ENCODE results near the gene PTPRN2. TPM values are rescaled to one million over a fixed set of nuclear protein-coding genes. Genes with fewer than 3 reads are reported as not detected.

PTPRN2 gene
- total and polyA plus RNA-seq, 2 donors (not counting 1 experiment from before 2014, with no cell fraction given), result 0.54 to 1.2 TPM

DNA sequence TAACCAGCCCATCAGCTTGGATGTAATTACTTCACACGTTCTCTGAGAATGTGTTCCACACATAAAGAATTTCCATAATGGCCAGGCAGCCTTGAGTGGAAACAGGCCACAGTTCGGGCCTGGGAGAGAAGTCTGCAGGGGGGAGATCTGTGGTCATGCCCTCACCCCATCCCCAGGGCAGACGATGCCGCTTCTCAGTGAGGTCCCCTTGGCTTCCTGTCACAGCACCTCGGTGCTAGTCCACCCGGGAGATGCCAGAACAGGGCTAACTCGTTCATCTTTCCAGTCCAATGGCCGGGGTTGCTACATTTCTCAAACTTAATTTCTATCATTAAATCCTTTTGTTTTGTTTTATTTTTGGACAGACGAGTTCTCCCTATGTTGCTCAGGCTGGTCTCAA lies 624.1 kb downstream of the PTPRN2 start:
- DNase-seq (ENCODE audit: low read depth in 2 of 2), result no peak
- no peaks in the 10 kb centered on the region for H3K27me3 ChIP-seq (ENCODE audit: control insufficient read depth, insufficient read depth, low read length)
- H3K9me3 ChIP-seq (ENCODE audit: control insufficient read depth, insufficient read depth, low read depth, low read length), result no peaks in the 10 kb centered on the region
- H3K79me2 ChIP-seq (ENCODE audit: control insufficient read depth, insufficient read depth, low read length), result no peaks in the 10 kb centered on the region
- H3K4me1 ChIP-seq (ENCODE audit: control insufficient read depth, extremely low read depth, insufficient read depth, low read length), result no peaks in the 10 kb centered on the region
- no peaks in the 10 kb centered on the region for H3K36me3 ChIP-seq (ENCODE audit: control insufficient read depth, insufficient read depth, low read length)
- H3K9ac ChIP-seq (ENCODE audit: insufficient read depth, low read length), result no peak overlapping the region
- H3K27ac ChIP-seq (ENCODE audit: insufficient read depth, low read length), result no peak overlapping the region
- no peaks in the 10 kb centered on the region for H4K20me1 ChIP-seq (ENCODE audit: control insufficient read depth, extremely low read depth, insufficient read depth, low read length)
- H3K4me3 ChIP-seq (replicated peaks in 1 of 4; ENCODE audit: control extremely low read depth in 1 of 4, insufficient read depth in 1 of 4, low read depth in 3 of 4, low read length in 4 of 4), result no peak overlapping the region
- H3K4me2 ChIP-seq (ENCODE audit: extremely low read depth, insufficient read depth, low read length), result no peak overlapping the region
- H2AFZ ChIP-seq (ENCODE audit: low read length), result no peak overlapping the region
- TF ChIP-seq CTCF (conservative IDR thresholded peaks at IDR 0.05 in 1 of 2, IDR thresholded peaks at IDR 0.05 in 1 of 2; ENCODE audit: low read depth in 1 of 2, low read length in 2 of 2) (no peak), EZH2 (IDR thresholded peaks at IDR 0.05; ENCODE audit: low read length, missing control alignments) (no peak)

GRCh38 chr7:157962458-157963306 lies 624.9 kb downstream of the PTPRN2 start:
- Histone ChIP-seq H3K9ac (ENCODE audit: insufficient read depth, low read length) (no peak overlapping the region), H3K27ac (ENCODE audit: insufficient read depth, low read length) (no peak overlapping the region), H3K4me3 (replicated peaks in 1 of 4; ENCODE audit: control extremely low read depth in 1 of 4, insufficient read depth in 1 of 4, low read depth in 3 of 4, low read length in 4 of 4) (no peak overlapping the region), H3K27me3 (ENCODE audit: control insufficient read depth, insufficient read depth, low read length) (no peaks in the 10 kb centered on the region), H3K36me3 (ENCODE audit: control insufficient read depth, insufficient read depth, low read length) (no peaks in the 10 kb centered on the region), H3K4me2 (ENCODE audit: extremely low read depth, insufficient read depth, low read length) (no peak overlapping the region), H3K4me1 (ENCODE audit: control insufficient read depth, extremely low read depth, insufficient read depth, low read length) (no peaks in the 10 kb centered on the region), H4K20me1 (ENCODE audit: control insufficient read depth, extremely low read depth, insufficient read depth, low read length) (no peaks in the 10 kb centered on the region), H3K79me2 (ENCODE audit: control insufficient read depth, insufficient read depth, low read length) (no peaks in the 10 kb centered on the region), H2AFZ (ENCODE audit: low read length) (no peak overlapping the region), H3K9me3 (ENCODE audit: control insufficient read depth, insufficient read depth, low read depth, low read length) (no peaks in the 10 kb centered on the region)
- no peak for DNase-seq (ENCODE audit: low read depth in 2 of 2)
- TF ChIP-seq CTCF (conservative IDR thresholded peaks at IDR 0.05 in 1 of 2, IDR thresholded peaks at IDR 0.05 in 1 of 2; ENCODE audit: low read depth in 1 of 2, low read length in 2 of 2), result no peak
- no peak for TF ChIP-seq EZH2 (IDR thresholded peaks at IDR 0.05; ENCODE audit: low read length, missing control alignments)

DNA sequence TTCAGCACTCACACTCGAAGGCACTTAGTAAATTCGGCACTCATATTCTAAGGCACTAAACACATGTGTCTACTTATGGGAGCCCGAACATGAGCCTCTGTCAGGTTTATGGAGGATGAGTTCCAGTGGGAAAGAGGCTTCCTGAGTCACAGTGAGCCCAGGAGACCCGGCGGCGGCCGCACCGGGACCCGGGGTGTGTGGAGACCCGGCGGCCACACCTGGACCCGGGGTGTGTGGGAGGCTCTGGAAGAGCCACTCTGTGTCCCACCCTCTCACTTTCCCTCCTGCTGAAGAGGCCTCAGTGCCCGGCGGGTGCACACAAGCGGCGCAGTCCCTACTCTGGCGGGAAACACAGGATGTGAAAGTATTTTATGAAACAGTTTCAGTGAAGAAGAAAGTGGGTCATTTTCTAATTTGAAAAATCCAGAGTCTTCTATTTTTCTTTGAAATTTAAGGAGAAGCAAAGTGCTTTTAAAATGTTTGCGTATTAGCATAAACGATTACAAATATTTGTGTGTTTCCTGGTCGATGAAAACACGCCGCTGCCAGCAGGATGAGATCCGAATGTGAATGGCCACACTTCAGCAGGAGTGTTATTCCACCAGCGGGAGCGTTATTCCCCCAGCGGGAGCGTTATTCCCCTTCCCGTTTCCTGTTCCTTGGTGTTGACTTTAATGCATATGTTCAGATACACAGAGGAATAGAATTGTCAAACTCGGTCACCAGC lies 625.7 kb downstream of the PTPRN2 start:
- no peak overlapping the region for H3K9ac ChIP-seq (ENCODE audit: insufficient read depth, low read length)

More for the DNA sequence above, 625.7 kb downstream of the PTPRN2 start:
- Histone ChIP-seq H3K4me3 (replicated peaks in 1 of 4; ENCODE audit: control extremely low read depth in 1 of 4, insufficient read depth in 1 of 4, low read depth in 3 of 4, low read length in 4 of 4) (no peak overlapping the region), H3K4me1 (ENCODE audit: control insufficient read depth, extremely low read depth, insufficient read depth, low read length) (no peaks in the 10 kb centered on the region), H3K27ac (ENCODE audit: insufficient read depth, low read length) (no peak overlapping the region), H3K4me2 (ENCODE audit: extremely low read depth, insufficient read depth, low read length) (no peak overlapping the region), H3K36me3 (ENCODE audit: control insufficient read depth, insufficient read depth, low read length) (no peaks in the 10 kb centered on the region), H2AFZ (ENCODE audit: low read length) (no peak overlapping the region), H4K20me1 (ENCODE audit: control insufficient read depth, extremely low read depth, insufficient read depth, low read length) (no peaks in the 10 kb centered on the region), H3K9me3 (ENCODE audit: control insufficient read depth, insufficient read depth, low read depth, low read length) (no peaks in the 10 kb centered on the region), H3K27me3 (ENCODE audit: control insufficient read depth, insufficient read depth, low read length) (no peaks in the 10 kb centered on the region), H3K79me2 (ENCODE audit: control insufficient read depth, insufficient read depth, low read length) (no peaks in the 10 kb centered on the region)
- no peak for TF ChIP-seq EZH2 (IDR thresholded peaks at IDR 0.05; ENCODE audit: low read length, missing control alignments)
- TF ChIP-seq CTCF (conservative IDR thresholded peaks at IDR 0.05 in 1 of 2, IDR thresholded peaks at IDR 0.05 in 1 of 2; ENCODE audit: low read depth in 1 of 2, low read length in 2 of 2), result no peak
- DNase-seq (ENCODE audit: low read depth in 2 of 2), result no peak

Data from fibroblast of lung (primary cell).